Body of pancreas (tissue), 4 donors: Measurements from ENCODE around the gene ME3. TPM values are rescaled to one million over a fixed set of nuclear protein-coding genes. Genes with fewer than 3 reads are reported as not detected.

Source experiments
- ATAC-seq: fragments of 150-250 bp; one replicate; pipeline ENCODE4 v1.9.1; 2016
- DNase-seq, 4 donors: peaks; one replicate each; pipeline ENCODE4 v3.0.0-alpha.2; 2019
- H3K27ac ChIP-seq, 4 donors: fragments of 200-600 bp; sonication (generic); 1 replicate in 3 of 4; 2 replicates in 1 of 4; pipeline versions ENCODE4 v1.5.1 to v1.6.1; 2016 to 2019; ENCODE audit warnings: mild to moderate bottlenecking in 1 of 4, mixed read lengths in 1 of 4, moderate library complexity in 1 of 4
- H3K27me3 ChIP-seq, 2 donors: fragments of 200-600 bp; sonication (generic); one replicate each; pipeline ENCODE4 v1.6.0; 2016; ENCODE audit warnings: mild to moderate bottlenecking in 1 of 2
- H3K36me3 ChIP-seq, 2 donors: fragments of 200-600 bp; sonication (generic); replicated peaks in 1 of 2; 2 replicates each; pipeline ENCODE4 v1.5.1; 2016; ENCODE audit warnings: low read depth in 2 of 2; ENCODE audit not compliant: insufficient read depth in 1 of 2
- H3K4me1 ChIP-seq: fragments of 200-600 bp; sonication (generic); one replicate; pipeline ENCODE4 v1.6.0; 2016
- H3K4me3 ChIP-seq, 2 donors: fragments of 200-600 bp; sonication (generic); 1 replicate in 1 of 2; 2 replicates in 1 of 2; pipeline ENCODE4 v1.5.1; 2016 to 2019
- H3K9me3 ChIP-seq, 3 donors: fragments of 200-600 bp; sonication (generic); 1 replicate in 2 of 3; 2 replicates in 1 of 3; pipeline ENCODE4 v1.5.1; 2016
- CTCF ChIP-seq, 7 experiments: fragments of 450-650 bp in 4 of 7; fragments of 200-600 bp in 3 of 7; sonication (generic) in 3 of 7; IDR thresholded peaks; one replicate each; pipeline ENCODE4 v1.5.1; 2016 to 2019; ENCODE audit warnings: antibody characterized with exemption in 7 of 7
- POLR2A ChIP-seq, 3 donors: fragments of 450-650 bp; IDR thresholded peaks; one replicate each; pipeline ENCODE4 v1.6.1; 2016; ENCODE audit warnings: antibody characterized with exemption in 3 of 3, mild to moderate bottlenecking in 2 of 3
- WGBS, 2 donors: methylation state at CpG; one replicate each; pipeline ENCODE4 v1.1.5; 2017; 5-methylcytosine and 5-hydroxymethylcytosine counted together
- intact Hi-C: fragments of 100-400 bp; cut with DNase I; formaldehyde crosslinking; loops from one replicate; pipeline ENCODE4 v1.15.1; 2023
- total RNA-seq, 2 donors: library from RNA; depleted of rRNA; stranded (reverse); fragments of >200 nt; gene quantifications; one replicate each; pipeline ENCODE4 v1.1.0, GENCODE V29; 2016

Gene ME3
- total RNA-seq, 2 donors from 2014 or later: 20.8 to 54.7 TPM

GRCh38 chr11:86414032-86414431 is 258.4 kb downstream of the ME3 start:
- Histone ChIP-seq H3K9me3 (no peaks in the 10 kb centered on the region), H3K4me1 (no peaks in the 10 kb centered on the region), H3K27ac (no peak overlapping the region), H3K27me3 (no peaks in the 10 kb centered on the region), H3K4me3 (no peak overlapping the region), H3K36me3 (no peaks in the 10 kb centered on the region)
- WGBS, 2 donors: 86 to 95% methylated on average over 2 of the region's 2 CpGs
- no peak for TF ChIP-seq CTCF (IDR thresholded peaks at IDR 0.05)
- no peak for TF ChIP-seq POLR2A (IDR thresholded peaks at IDR 0.05)
- intact Hi-C loops: no loop called here
- ATAC-seq (no peak), DNase-seq (no peak)

- intact Hi-C loops: no loop called here
- ATAC-seq (no peak), DNase-seq (no peak)
- Histone ChIP-seq H3K27ac (no peak overlapping the region), H3K27me3 (no peaks in the 10 kb centered on the region), H3K36me3 (no peaks in the 10 kb centered on the region), H3K4me1 (no peaks in the 10 kb centered on the region), H3K4me3 (no peak overlapping the region), H3K9me3 (no peaks in the 10 kb centered on the region)
- TF ChIP-seq POLR2A (IDR thresholded peaks at IDR 0.05): no peak
- TF ChIP-seq CTCF (IDR thresholded peaks at IDR 0.05): no peak
Observed at GRCh38 chr11:86408845-86409244, 263.6 kb downstream of the ME3 start.

GRCh38 chr11:86403458-86403857 is 269.0 kb downstream of the ME3 start:
- Histone ChIP-seq H3K4me1 (no peaks in the 10 kb centered on the region), H3K27ac (no peak overlapping the region), H3K27me3 (no peaks in the 10 kb centered on the region), H3K4me3 (no peak overlapping the region), H3K36me3 (no peaks in the 10 kb centered on the region), H3K9me3 (no peaks in the 10 kb centered on the region)
- WGBS, 2 donors: 68 to 73% methylated on average over 1 of the region's 1 CpG
- no peak for TF ChIP-seq CTCF (IDR thresholded peaks at IDR 0.05)
- no peak for TF ChIP-seq POLR2A (IDR thresholded peaks at IDR 0.05)
- ATAC-seq: no peak
- DNase-seq: no peak
- intact Hi-C loops: no loop called here

- Histone ChIP-seq H3K27me3 (no peaks in the 10 kb centered on the region), H3K4me3 (no peak overlapping the region), H3K27ac (no peak overlapping the region), H3K4me1 (no peaks in the 10 kb centered on the region), H3K36me3 (no peaks in the 10 kb centered on the region), H3K9me3 (no peaks in the 10 kb centered on the region)
- DNase-seq (no peak), ATAC-seq (no peak)
- intact Hi-C loops: no loop called here
- WGBS, 2 donors: 89 to 93% methylated on average over 3 of the region's 3 CpGs
- TF ChIP-seq POLR2A (IDR thresholded peaks at IDR 0.05): no peak
- no peak for TF ChIP-seq CTCF (IDR thresholded peaks at IDR 0.05)
Observed at GRCh38 chr11:86398106-86398505, 274.3 kb downstream of the ME3 start.

GRCh38 chr11:86397351-86397750 is 275.1 kb downstream of the ME3 start:
- H3K4me3 ChIP-seq: no peak overlapping the region
- no peak for TF ChIP-seq CTCF (IDR thresholded peaks at IDR 0.05)
- TF ChIP-seq POLR2A (IDR thresholded peaks at IDR 0.05): no peak
- H3K36me3 ChIP-seq: no peaks in the 10 kb centered on the region
- intact Hi-C loops: no loop called here
- ATAC-seq (no peak), DNase-seq (no peak)
- no peaks in the 10 kb centered on the region for H3K27me3 ChIP-seq
- no peak overlapping the region for H3K27ac ChIP-seq
- H3K9me3 ChIP-seq: no peaks in the 10 kb centered on the region
- H3K4me1 ChIP-seq: no peaks in the 10 kb centered on the region
